Panc1 (cell line): ENCODE measurements around the gene MED16.

Experiments used
- CTCF ChIP-seq: fragments of 450-650 bp; IDR thresholded peaks from 2 replicates; pipeline ENCODE4 v1.5.1; 2017; ENCODE audit warnings: mild to moderate bottlenecking
- POLR2AphosphoS5 ChIP-seq: IDR thresholded peaks from 2 replicates; pipeline ENCODE4 v1.6.1; 2012; ENCODE audit warnings: mild to moderate bottlenecking, low read depth, low read length, moderate library complexity
- SIN3A ChIP-seq: IDR thresholded peaks from 2 replicates; pipeline ENCODE4 v1.6.1; 2012; ENCODE audit warnings: low read depth, mild to moderate bottlenecking, low read length, moderate library complexity, borderline replicate concordance; ENCODE audit not compliant: insufficient read depth

- TF ChIP-seq CTCF = no peak
- TF ChIP-seq POLR2AphosphoS5 = no peak
- no peak for TF ChIP-seq SIN3A
Observed at GRCh38 chr19:920051-920864, 27.3 kb upstream of the MED16 start.
